HepG2 (cell line): ENCODE results near the gene EIF4E1B. TPM values are rescaled to one million over a fixed set of nuclear protein-coding genes. Genes with fewer than 3 reads are reported as not detected.

ENCODE experiments used
- AHDC1 ChIP-seq: sonication (generic); formaldehyde crosslinking; IDR thresholded peaks from 2 replicates; pipeline ENCODE4 v1.5.1; 2020; ENCODE audit warnings: mild to moderate bottlenecking, missing genetic modification reagents, borderline replicate concordance
- ARID5B ChIP-seq: IDR thresholded peaks from 2 replicates; pipeline ENCODE4 v1.4.0; 2020; ENCODE audit warnings: mild to moderate bottlenecking, missing genetic modification reagents
- EED ChIP-seq: sonication (generic); formaldehyde crosslinking; IDR thresholded peaks from 2 replicates; pipeline ENCODE4 v1.5.0; 2020; ENCODE audit warnings: mild to moderate bottlenecking, missing genetic modification reagents
- MIER2 ChIP-seq: IDR thresholded peaks from 2 replicates; pipeline ENCODE4 v1.6.1; 2016; ENCODE audit warnings: missing biosample characterization, missing genetic modification reagents
- NFYC ChIP-seq: IDR thresholded peaks from 2 replicates; pipeline ENCODE4 v1.6.1; 2016; ENCODE audit warnings: missing genetic modification reagents, missing compliant biosample characterization
- RAD21 ChIP-seq: fragments of 450-650 bp; formaldehyde crosslinking; IDR thresholded peaks from 2 replicates; pipeline ENCODE4 v1.5.0; 2020; ENCODE audit warnings: mild to moderate bottlenecking
- RARA ChIP-seq: IDR thresholded peaks from 2 replicates; pipeline ENCODE4 v1.6.1; 2016; ENCODE audit warnings: missing genetic modification reagents, missing compliant biosample characterization
- SP4 ChIP-seq: sonication (generic); formaldehyde crosslinking; IDR thresholded peaks from 2 replicates; pipeline ENCODE4 v1.8.1; 2023; ENCODE audit warnings: mild to moderate bottlenecking, missing genetic modification reagents
- STAG1 ChIP-seq: sonication (generic); formaldehyde crosslinking; IDR thresholded peaks from 2 replicates; pipeline ENCODE4 v1.4.0; 2020; ENCODE audit warnings: missing genetic modification reagents
- USF2 ChIP-seq, 2 experiments: sonication (generic) in 1 of 2; formaldehyde crosslinking in 1 of 2; IDR thresholded peaks; 2 replicates each; pipeline versions ENCODE4 v1.5.1 to v1.6.1; 2011 to 2020; ENCODE audit warnings: borderline replicate concordance in 1 of 2, low read depth in 1 of 2, low read length in 1 of 2, mild to moderate bottlenecking in 1 of 2, missing genetic modification reagents in 1 of 2, moderate library complexity in 1 of 2
- XRCC5 ChIP-seq: fragments of 200-400 bp; formaldehyde crosslinking; optimal IDR thresholded peaks from 2 replicates; pipeline ENCODE3; 2017; ENCODE audit warnings: mild to moderate bottlenecking, low read length
- ZNF33B ChIP-seq: sonication (generic); formaldehyde crosslinking; IDR thresholded peaks from 2 replicates; pipeline ENCODE4 v1.5.1; 2020; ENCODE audit warnings: mild to moderate bottlenecking, missing genetic modification reagents
- ZNF709 ChIP-seq: sonication (generic); formaldehyde crosslinking; IDR thresholded peaks from 2 replicates; pipeline ENCODE4 v1.5.0; 2020; ENCODE audit warnings: mild to moderate bottlenecking, missing genetic modification reagents
- polyA plus RNA-seq, 8 experiments: library from polyadenylated mRNA; depleted of rRNA in 3 of 8; stranded (reverse) in 7 of 8; unstranded in 1 of 8; fragments of >200 nt; fragmentation: Illumina TruSeq in 4 of 8; extraction: Trizol in 4 of 8; gene quantifications; 2 replicates each; pipeline versions ENCODE4 v1.2.1 to v1.2.3, GENCODE V29; 2011 to 2016; ENCODE audit warnings: low read depth in 4 of 8, missing spikeins in 1 of 8, mixed read lengths in 1 of 8; ENCODE audit not compliant: insufficient read depth in 1 of 8
- total RNA-seq, 5 experiments: library from RNA; depleted of rRNA; stranded (reverse); fragments of >200 nt; fragmentation: Illumina TruSeq; extraction: Trizol; gene quantifications; 2 replicates each; pipeline ENCODE4 v1.2.3, GENCODE V29; 2016; ENCODE audit warnings: low read depth in 1 of 5

The EIF4E1B gene
- total and polyA plus RNA-seq, 2 of the 13 experiments (the other 11 are each of a cell fraction or from before 2014, with no cell fraction given): not detected

- TF ChIP-seq ARID5B (CRISPR knock-in tag): no peak
- TF ChIP-seq ZNF33B (CRISPR knock-in tag): no peak
- no peak for TF ChIP-seq AHDC1
- TF ChIP-seq USF2 (IDR thresholded peaks at IDR 0.05; ENCODE audit: low read depth, low read length): no peak
- no peak for TF ChIP-seq USF2 (CRISPR knock-in tag; IDR thresholded peaks at IDR 0.05; ENCODE audit: borderline replicate concordance)
- no peak for TF ChIP-seq RARA (CRISPR knock-in tag)
- TF ChIP-seq STAG1 (CRISPR knock-in tag): peak; percentile 96
- no peak for TF ChIP-seq NFYC (CRISPR knock-in tag)
- peak; percentile 93 for TF ChIP-seq RAD21 (CRISPR knock-in tag)
- TF ChIP-seq MIER2: peak; percentile 71; the same call in 1 of the 2 replicates
- peak; percentile 75 for TF ChIP-seq XRCC5
- TF ChIP-seq SP4 (CRISPR knock-in tag): peak; percentile 18; the same call in 1 of the 2 replicates
- TF ChIP-seq ZNF709: no peak
- peak; percentile 22; the same call in 1 of the 2 replicates for TF ChIP-seq EED (CRISPR knock-in tag)
Observed at GRCh38 chr5:176660860-176661641, 30.6 kb downstream of the EIF4E1B start (continued).
